Left renal cortex interstitium (tissue), 4 donors: ENCODE results near the gene ZNF496. TPM values are rescaled to one million over a fixed set of nuclear protein-coding genes. Genes with fewer than 3 reads are reported as not detected.

Experiments
- DNase-seq, 4 donors: peaks; one replicate each; pipeline ENCODE4 v3.0.0-alpha.2; 2013; ENCODE audit warnings: low read depth in 4 of 4, low spot score in 2 of 4, missing footprints in 1 of 4
- polyA plus RNA-seq, 4 donors: library from polyadenylated mRNA; unstranded; fragments of 120-200 nt; gene quantifications; one replicate each; pipeline ENCODE4 v1.2.1, GENCODE V29; 2013; ENCODE audit not compliant: insufficient read length in 4 of 4

Gene ZNF496
- polyA plus RNA-seq, 4 donors: 33.2 to 49.8 (median 43.4) TPM

- DNase-seq: no peak
Measured at GRCh38 chr1:247330548-247331171, 1.0 kb downstream of the ZNF496 start.

DNA sequence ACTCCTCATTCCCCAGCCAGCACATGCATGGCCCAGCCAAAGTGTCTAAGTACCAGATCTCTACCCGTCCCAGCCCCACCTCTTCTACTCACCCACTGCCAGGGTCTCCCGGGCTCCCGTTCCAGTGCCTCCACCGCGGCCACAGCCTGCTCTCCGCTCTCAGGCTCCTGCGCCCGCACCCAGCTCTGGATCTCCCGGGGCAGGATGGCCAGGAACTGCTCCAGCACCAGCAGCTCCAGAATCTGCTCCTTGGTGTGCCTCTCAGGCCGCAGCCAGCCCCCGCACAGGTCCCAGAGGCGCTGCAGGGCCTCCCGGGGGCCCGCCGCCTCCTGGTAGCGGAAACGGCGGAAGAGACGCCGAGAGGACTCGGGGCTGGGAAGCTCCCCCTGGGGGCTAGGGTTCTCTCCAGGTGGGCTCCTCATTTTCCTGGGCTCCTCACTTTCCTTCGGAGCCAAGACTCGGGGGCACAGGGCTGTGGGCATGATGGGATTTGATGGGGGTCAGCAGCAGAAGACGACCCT lies 2.5 kb downstream of the ZNF496 start:
- no peak for DNase-seq

DNA sequence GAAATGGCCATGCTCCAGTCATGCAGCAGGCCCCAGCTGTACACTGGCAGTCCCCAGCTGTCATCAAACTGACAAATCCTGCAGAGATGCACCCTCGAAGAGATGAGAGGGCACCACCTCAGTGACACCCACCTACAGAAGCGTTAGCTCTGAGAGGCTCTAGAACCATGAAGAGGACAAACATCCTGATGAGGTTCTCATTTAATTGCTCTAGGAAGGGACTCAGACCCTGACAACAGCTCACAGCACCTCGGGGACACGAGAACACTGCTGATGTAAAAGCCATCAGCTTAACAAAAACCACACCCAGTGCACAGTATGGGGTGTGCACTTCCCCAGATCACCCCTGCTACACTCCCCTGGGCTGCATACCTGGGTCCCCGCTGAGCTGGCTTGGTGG lies 3.4 kb downstream of the ZNF496 start:
- no peak for DNase-seq

GRCh38 chr1:247326411-247327130 lies 5.1 kb downstream of the ZNF496 start:
- no peak for DNase-seq

DNA sequence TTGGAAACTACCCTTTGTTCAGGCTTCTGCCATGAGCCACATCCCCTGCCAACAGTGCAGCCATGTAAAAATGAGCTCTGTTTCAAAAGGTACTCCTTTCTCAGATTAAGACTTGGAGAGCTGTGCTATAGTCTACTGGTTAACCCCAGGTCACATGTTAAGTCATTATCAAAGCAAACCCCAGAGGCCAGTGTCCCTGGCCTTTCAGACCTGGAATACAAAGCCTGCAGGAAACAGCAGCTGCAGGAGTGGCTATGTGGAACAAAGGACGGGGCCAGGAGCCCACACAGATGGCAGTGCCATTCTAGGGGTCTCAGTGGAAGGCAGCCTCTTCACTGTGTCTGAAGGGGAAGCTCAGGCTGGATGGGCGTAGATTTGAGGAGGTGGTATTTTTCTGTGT lies 6.7 kb downstream of the ZNF496 start:
- no peak for DNase-seq

GRCh38 chr1:247324204-247324787 lies 7.4 kb downstream of the ZNF496 start:
- DNase-seq: no peak

DNA sequence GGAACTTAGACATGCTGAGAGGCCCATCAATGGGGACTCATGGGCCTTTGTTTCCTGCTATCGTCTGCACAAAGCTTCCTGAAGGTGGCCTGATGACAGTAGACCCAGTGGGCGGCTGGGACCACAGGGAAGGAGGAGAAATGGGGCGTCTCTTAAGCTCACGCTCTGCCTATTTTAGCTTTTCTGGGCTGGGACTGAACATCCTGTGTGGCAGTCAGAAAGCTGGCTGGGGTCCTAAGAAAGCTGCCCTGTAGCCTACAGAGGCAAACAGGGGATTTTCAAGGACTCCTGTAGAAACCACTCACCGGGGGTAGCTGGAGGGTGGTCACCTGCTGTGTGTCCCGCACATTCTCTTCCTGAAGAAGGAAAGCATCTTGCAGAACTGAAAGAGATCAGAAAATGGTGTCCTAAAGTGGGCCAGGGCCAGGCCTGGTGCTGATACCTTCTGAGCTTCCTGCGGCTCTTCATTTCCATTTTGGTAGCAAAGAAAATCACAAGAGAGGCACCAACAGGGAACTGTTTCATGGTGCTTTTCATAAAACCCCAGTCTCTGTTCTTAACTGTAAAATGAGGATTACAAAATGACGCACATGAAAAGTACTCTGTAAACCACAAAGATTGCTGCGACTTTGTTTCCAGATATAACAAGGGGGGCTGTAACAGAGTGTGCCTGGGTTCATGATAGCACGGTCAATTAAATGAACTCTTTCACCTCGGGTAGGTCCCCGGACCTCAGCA lies 8.6 kb downstream of the ZNF496 start:
- DNase-seq: no peak

GRCh38 chr1:247322442-247322841 lies 9.2 kb downstream of the ZNF496 start:
- no peak for DNase-seq

DNA sequence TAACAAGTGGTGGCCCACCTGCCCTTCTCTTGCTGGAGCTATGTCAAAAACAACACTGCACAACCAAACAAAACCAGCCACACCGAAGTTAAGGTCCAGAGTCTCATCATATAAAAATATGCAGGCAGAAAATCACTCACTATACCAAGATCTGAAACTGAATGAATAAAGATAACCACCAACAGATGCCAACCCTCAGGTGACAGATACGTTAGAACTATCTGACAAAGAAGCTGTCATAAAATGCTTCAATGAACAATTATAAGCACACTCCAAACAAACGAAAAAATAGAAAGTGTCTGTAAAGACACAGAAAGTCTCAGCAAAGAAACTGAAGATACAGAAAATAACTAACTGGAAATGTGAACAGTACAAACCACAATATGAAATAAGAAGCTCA lies 14.0 kb downstream of the ZNF496 start:
- DNase-seq: no peak

- DNase-seq: no peak
Measured at GRCh38 chr1:247316590-247317197, 15.0 kb downstream of the ZNF496 start.

GRCh38 chr1:247304031-247304430 lies 27.6 kb downstream of the ZNF496 start:
- no peak for DNase-seq

DNA sequence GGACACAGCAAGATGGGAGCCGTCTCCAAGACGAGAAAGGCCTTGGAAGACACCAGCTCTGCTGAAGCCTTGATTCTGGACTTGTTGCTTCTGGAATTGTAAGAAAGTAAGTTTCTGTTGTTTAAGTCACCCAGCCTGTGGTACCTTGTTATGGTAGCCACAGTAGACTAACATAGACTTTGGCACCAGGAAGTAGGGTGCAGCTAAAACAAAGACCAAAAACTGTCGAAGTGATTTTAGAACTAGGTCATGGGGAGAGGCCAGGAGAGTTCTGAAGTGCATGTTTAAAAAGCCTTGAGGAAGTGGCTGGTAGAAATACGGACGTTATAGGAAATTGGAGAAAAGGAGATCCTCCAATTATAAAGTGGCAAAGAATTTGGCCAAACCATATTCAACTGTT lies 28.5 kb downstream of the ZNF496 start:
- DNase-seq: no peak

GRCh38 chr1:247301176-247301540 lies 30.5 kb downstream of the ZNF496 start:
- no peak for DNase-seq

GRCh38 chr1:247300491-247301175 lies 31.0 kb downstream of the ZNF496 start:
- no peak for DNase-seq

DNA sequence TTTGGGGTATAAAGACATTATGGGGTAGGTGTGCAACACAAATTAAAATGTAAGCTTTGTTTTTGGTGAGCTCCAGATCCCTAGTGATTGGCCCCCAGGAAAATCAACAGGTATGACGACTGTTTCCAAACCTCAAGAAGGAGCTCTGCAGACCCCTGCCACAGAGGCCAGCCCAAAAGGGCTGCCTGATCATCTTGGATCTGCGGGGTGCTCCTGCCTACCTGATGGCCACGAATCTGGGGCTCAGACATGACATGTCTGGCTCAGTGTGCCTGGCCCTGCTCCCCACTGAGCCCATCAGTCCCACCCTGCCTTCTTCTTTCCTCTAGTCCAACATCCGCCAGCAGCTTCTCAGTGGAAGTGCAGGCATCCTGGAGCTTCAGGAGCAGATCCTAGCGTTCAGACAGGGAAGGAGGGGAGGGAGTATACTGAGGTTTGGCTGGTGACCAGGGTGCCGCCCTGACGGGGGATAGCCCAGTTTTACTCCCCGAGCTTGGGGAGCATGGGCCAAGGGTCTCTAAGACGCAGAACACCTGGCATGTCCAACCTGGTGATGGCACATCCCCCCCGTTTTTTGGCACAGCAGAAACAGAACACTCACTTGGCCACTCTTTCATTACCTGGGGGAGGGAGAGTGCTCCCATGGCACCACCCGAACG lies 31.8 kb downstream of the ZNF496 start:
- no peak for DNase-seq

- no peak for DNase-seq
Measured at GRCh38 chr1:247298701-247299100, 33.0 kb downstream of the ZNF496 start.

DNA sequence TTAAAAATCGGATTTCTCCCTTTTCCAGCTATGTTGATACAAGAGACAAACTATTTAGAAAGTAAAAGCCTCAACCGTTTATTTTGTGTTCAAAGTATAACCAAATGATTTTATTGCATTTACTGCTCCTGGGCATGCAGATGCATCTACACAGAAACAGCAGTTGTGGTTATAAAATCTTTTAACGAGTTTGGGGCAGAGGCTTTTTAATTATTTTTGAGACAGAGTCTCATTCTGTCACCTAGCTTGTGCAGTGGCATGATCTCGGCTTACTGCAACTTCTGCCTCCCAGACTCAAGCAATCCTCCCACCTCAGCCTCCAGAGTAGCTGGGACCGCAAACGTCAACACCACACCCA lies 33.6 kb downstream of the ZNF496 start:
- DNase-seq: no peak

- DNase-seq: no peak
Measured at GRCh38 chr1:247297263-247298123, 34.2 kb downstream of the ZNF496 start.
